OCI-LY7 (cell line): Measurements from ENCODE around the gene TAOK3. TPM values are rescaled to one million over a fixed set of nuclear protein-coding genes. Genes with fewer than 3 reads are reported as not detected.

Experiments
- BruUV-seq: library from RNA; stranded (reverse); fragments of 400-500 nt; replicated peaks from 2 replicates; lab custom pipeline; 2021; lab: Mats Ljungman, UMichigan
- CTCF ChIA-PET: fragments of 300-600 bp; sonication (Branson Sonifier 250); formaldehyde crosslinking; loops from one replicate; lab custom pipeline; 2022; ENCODE audit warnings: antibody characterized with exemption; ENCODE audit not compliant: unreplicated experiment; lab: Charles Lee
- POLR2A ChIA-PET: fragments of 300-600 bp; sonication (Branson Sonifier 250); formaldehyde crosslinking; loops from one replicate; lab custom pipeline; 2022; ENCODE audit warnings: antibody characterized with exemption; lab: Charles Lee
- DNase-seq: peaks from one replicate; pipeline ENCODE4 v3.0.0-alpha.2; 2015; ENCODE audit warnings: low spot score
- H2AFZ ChIP-seq: fragments of 200-600 bp; sonication (generic), shearing (Covaris generic); 2 replicates; pipeline ENCODE4 v1.6.1; 2014; ENCODE audit warnings: mild to moderate bottlenecking, antibody characterized with exemption, low read length, moderate library complexity
- H3K27ac ChIP-seq: fragments of 200-600 bp; sonication (generic); 2 replicates; pipeline ENCODE4 v1.5.1; 2014; ENCODE audit warnings: mixed run types, low read depth, mild to moderate bottlenecking, moderate library complexity, low read length, inconsistent platforms; ENCODE audit not compliant: poor library complexity, severe bottlenecking
- H3K36me3 ChIP-seq: fragments of 200-600 bp; sonication (generic); 2 replicates; pipeline ENCODE4 v1.6.1; 2014; ENCODE audit warnings: mild to moderate bottlenecking, antibody characterized with exemption, low read length, moderate library complexity, mixed read lengths; ENCODE audit not compliant: insufficient read depth
- H3K4me1 ChIP-seq: fragments of 200-600 bp; sonication (generic); 2 replicates; pipeline ENCODE4 v1.5.1; 2014; ENCODE audit warnings: mild to moderate bottlenecking, low read length; ENCODE audit not compliant: insufficient read depth, poor library complexity, severe bottlenecking
- H3K4me2 ChIP-seq: fragments of 200-600 bp; sonication (generic); 2 replicates; pipeline ENCODE4 v1.6.1; 2014; ENCODE audit warnings: mild to moderate bottlenecking, low read length
- H3K4me3 ChIP-seq: fragments of 200-600 bp; sonication (generic); 2 replicates; pipeline ENCODE4 v1.5.1; 2014; ENCODE audit warnings: mild to moderate bottlenecking, low read depth, low read length; ENCODE audit not compliant: poor library complexity, severe bottlenecking
- H3K79me2 ChIP-seq: fragments of 200-600 bp; sonication (generic); 2 replicates; pipeline ENCODE4 v1.6.1; 2016; ENCODE audit warnings: low read depth, mild to moderate bottlenecking, low read length, moderate library complexity, mixed read lengths; ENCODE audit not compliant: insufficient read depth
- H3K9me2 ChIP-seq: fragments of 200-600 bp; sonication (generic); 2 replicates; pipeline ENCODE4 v1.6.1; 2016; ENCODE audit warnings: mild to moderate bottlenecking, low read length, mixed read lengths; ENCODE audit not compliant: insufficient read depth
- H3K9me3 ChIP-seq: fragments of 200-600 bp; sonication (generic); 2 replicates; pipeline ENCODE4 v1.6.1; 2014; ENCODE audit warnings: mild to moderate bottlenecking, mixed run types, low read length, mixed read lengths
- H4K20me1 ChIP-seq: fragments of 200-600 bp; sonication (generic); 2 replicates; pipeline ENCODE4 v1.6.1; 2014; ENCODE audit warnings: mild to moderate bottlenecking, antibody characterized with exemption, low read length, moderate library complexity, mixed read lengths; ENCODE audit not compliant: insufficient read depth
- EZH2phosphoT487 ChIP-seq: fragments of 200-600 bp; sonication (generic); IDR thresholded peaks from 2 replicates; pipeline ENCODE4 v1.6.1; 2018; ENCODE audit warnings: low read depth, borderline replicate concordance, mild to moderate bottlenecking, mixed run types, antibody characterized with exemption, low read length, moderate library complexity, mixed read lengths
- intact Hi-C: fragments of 100-400 bp; cut with micrococcal nuclease; formaldehyde crosslinking; loops from one replicate; pipeline ENCODE4 v1.10.0; 2022; ENCODE audit not compliant: unreplicated experiment
- total RNA-seq, 2 experiments: library from RNA; depleted of rRNA in 1 of 2; stranded (reverse); fragments of >200 nt in 1 of 2; shearing (Covaris generic) in 1 of 2; gene quantifications; 2 replicates each; pipeline ENCODE4 v1.2.3, GENCODE V29; 2014 to 2022
- TF ChIP-seq, protein P1 (sequence below): fragments of 200-600 bp; sonication (generic); conservative IDR thresholded peaks from 2 replicates; pipeline ENCODE4 v1.5.1; 2014; ENCODE audit warnings: mild to moderate bottlenecking, antibody characterized with exemption, low read length, moderate library complexity, mixed read lengths

TAOK3 gene
- total RNA-seq, 2 experiments from 2014 or later = 30.7 to 56.0 TPM

DNA sequence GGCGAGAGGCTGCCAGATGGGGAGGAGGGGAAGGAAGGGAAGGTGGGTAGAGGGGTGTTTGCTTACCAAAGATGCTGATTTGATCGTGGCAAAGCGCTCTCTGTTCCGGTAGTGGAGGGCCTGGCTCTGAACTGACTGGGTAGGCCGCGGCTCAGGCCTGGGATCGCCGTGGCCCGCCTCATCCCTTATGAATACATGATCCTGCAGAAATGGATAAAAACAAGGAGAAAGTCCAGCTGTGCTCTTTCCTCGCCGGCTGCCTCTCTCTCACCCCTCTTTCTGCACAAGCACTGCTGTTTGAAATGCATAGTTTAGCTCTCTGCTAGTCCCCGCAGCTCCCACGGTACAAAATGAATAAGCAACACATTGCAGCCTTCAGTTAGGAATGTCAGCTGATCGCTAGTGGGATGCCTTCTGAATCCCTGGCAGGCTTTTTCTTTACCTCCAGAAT, 182.9 kb downstream of the TAOK3 start:
- POLR2A ChIA-PET = no interaction called here
- intact Hi-C loops = no loop called here
- H3K4me3 ChIP-seq = no peak overlapping the region
- TF ChIP-seq EZH2phosphoT487 = no peak
- TF ChIP-seq, protein P1, sequence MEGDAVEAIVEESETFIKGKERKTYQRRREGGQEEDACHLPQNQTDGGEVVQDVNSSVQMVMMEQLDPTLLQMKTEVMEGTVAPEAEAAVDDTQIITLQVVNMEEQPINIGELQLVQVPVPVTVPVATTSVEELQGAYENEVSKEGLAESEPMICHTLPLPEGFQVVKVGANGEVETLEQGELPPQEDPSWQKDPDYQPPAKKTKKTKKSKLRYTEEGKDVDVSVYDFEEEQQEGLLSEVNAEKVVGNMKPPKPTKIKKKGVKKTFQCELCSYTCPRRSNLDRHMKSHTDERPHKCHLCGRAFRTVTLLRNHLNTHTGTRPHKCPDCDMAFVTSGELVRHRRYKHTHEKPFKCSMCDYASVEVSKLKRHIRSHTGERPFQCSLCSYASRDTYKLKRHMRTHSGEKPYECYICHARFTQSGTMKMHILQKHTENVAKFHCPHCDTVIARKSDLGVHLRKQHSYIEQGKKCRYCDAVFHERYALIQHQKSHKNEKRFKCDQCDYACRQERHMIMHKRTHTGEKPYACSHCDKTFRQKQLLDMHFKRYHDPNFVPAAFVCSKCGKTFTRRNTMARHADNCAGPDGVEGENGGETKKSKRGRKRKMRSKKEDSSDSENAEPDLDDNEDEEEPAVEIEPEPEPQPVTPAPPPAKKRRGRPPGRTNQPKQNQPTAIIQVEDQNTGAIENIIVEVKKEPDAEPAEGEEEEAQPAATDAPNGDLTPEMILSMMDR = no peak
- peaks cover 5% of the 10 kb centered on the region for H3K4me1 ChIP-seq
- H3K9me3 ChIP-seq = no peaks in the 10 kb centered on the region
- no peaks in the 10 kb centered on the region for H3K79me2 ChIP-seq
- H3K27ac ChIP-seq = no peak overlapping the region
- CTCF ChIA-PET = interaction anchor here (0.5 kb wide), 1 partner anchor 647 kb away, joined by 3 read pairs; no protein-coding TSS in a partner anchor
- no peaks in the 10 kb centered on the region for H4K20me1 ChIP-seq
- no peaks in the 10 kb centered on the region for H3K9me2 ChIP-seq
- H3K4me2 ChIP-seq = no peak overlapping the region
- BruUV-seq = no TSS peak
- H3K36me3 ChIP-seq = peaks cover 19% of the 10 kb centered on the region; the same call in 1 of the 2 replicates
- H2AFZ ChIP-seq = no peak overlapping the region
- DNase-seq = no peak

GRCh38 chr12:118188690-118189371, 183.9 kb downstream of the TAOK3 start:
- no TSS peak for BruUV-seq
- Histone ChIP-seq H3K79me2 (no peaks in the 10 kb centered on the region), H2AFZ (no peak overlapping the region), H3K9me2 (no peaks in the 10 kb centered on the region), H3K4me2 (no peak overlapping the region), H3K9me3 (no peaks in the 10 kb centered on the region), H3K4me1 (peaks cover 5% of the 10 kb centered on the region), H3K4me3 (no peak overlapping the region), H3K27ac (no peak overlapping the region), H4K20me1 (no peaks in the 10 kb centered on the region), H3K36me3 (peaks cover 12% of the 10 kb centered on the region; the same call in 1 of the 2 replicates)
- no peak for DNase-seq
- intact Hi-C loops = no loop called here
- POLR2A ChIA-PET = no interaction called here
- CTCF ChIA-PET = no interaction called here
- TF ChIP-seq, protein P1 = no peak

DNA sequence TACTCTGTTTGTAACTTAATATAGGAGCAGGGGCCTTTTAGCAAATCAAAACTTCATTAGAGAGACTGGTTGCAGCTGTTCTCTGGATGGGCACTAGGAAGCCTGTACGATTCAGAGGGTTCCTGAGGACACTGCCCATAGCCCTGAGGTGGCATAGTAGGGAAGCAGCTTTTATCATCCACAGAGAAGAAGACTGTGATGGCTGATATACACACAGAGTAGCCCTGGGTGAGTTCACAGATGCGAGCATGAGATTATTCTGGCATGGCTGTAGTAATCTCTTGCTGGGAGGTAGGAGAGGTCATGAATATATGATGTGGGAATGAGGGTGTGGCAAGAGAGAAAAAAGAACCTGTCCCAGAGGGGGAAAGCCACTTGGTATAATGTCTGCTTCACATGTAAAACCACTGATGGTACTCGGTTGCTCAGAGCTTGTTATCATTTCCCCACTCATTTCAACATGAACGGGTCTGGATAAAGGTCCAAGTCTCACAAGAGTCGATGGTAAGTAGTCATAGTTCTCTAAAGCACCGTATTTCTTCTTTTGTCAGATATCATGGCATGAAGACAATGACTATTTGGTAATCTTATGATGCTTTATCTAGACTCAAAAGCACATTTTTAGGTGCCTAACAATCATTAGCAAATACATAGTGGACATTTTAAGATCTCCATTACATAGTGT, 184.8 kb downstream of the TAOK3 start:
- TF ChIP-seq EZH2phosphoT487 = no peak
- TF ChIP-seq, protein P1 = no peak
- no peaks in the 10 kb centered on the region for H3K9me2 ChIP-seq
- H3K9me3 ChIP-seq = no peaks in the 10 kb centered on the region
- H3K4me3 ChIP-seq = no peak overlapping the region
- H3K4me2 ChIP-seq = no peak overlapping the region
- H3K4me1 ChIP-seq = peaks cover 9% of the 10 kb centered on the region
- POLR2A ChIA-PET = interaction anchor here (0.7 kb wide), 1 partner anchor 54 kb away, joined by 5 read pairs; no protein-coding TSS in a partner anchor
- H3K79me2 ChIP-seq = no peaks in the 10 kb centered on the region
- H4K20me1 ChIP-seq = peaks cover 5% of the 10 kb centered on the region; the same call in 1 of the 2 replicates
- BruUV-seq = no TSS peak
- intact Hi-C loops = no loop called here
- CTCF ChIA-PET = no interaction called here
- peaks cover 8% of the 10 kb centered on the region; the same call in 1 of the 2 replicates for H3K36me3 ChIP-seq
- no peak overlapping the region for H3K27ac ChIP-seq
- DNase-seq = no peak
- no peak overlapping the region for H2AFZ ChIP-seq
